Endometrial microvascular endothelial cells (primary cell): ENCODE results near the gene DHCR24. TPM values are rescaled to one million over a fixed set of nuclear protein-coding genes. Genes with fewer than 3 reads are reported as not detected.

Experiments
- in situ Hi-C: cut with HindIII; loops from 2 replicates; pipeline ENCODE4 v1.10.0; 2017; ENCODE audit warnings: low sequenced_read_pairs, low pct_unique_long_range_greater_than_20kb; ENCODE audit errors: inconsistent ontology term
- total RNA-seq: library from RNA; depleted of rRNA; stranded (reverse); fragments of >200 nt; gene quantifications from one replicate; pipeline ENCODE4 v1.2.3, GENCODE V29; 2015; ENCODE audit errors: inconsistent ontology term

Gene DHCR24
- total RNA-seq, 1 donor from 2014 or later = 55.3 TPM

GRCh38 chr1:54869173-54869851, 17.7 kb downstream of the DHCR24 start:
- in situ Hi-C loops = no loop called here

GRCh38 chr1:54867717-54868057, 19.3 kb downstream of the DHCR24 start:
- in situ Hi-C loops = no loop called here

GRCh38 chr1:54866801-54867716, 19.9 kb downstream of the DHCR24 start:
- in situ Hi-C loops = no loop called here

GRCh38 chr1:54865238-54866073, 21.5 kb downstream of the DHCR24 start:
- in situ Hi-C loops = no loop called here

GRCh38 chr1:54864460-54865208, 22.4 kb downstream of the DHCR24 start:
- in situ Hi-C loops = no loop called here

GRCh38 chr1:54863267-54863665, 23.7 kb downstream of the DHCR24 start:
- in situ Hi-C loops = no loop called here

GRCh38 chr1:54861070-54861761, 25.8 kb downstream of the DHCR24 start:
- in situ Hi-C loops = no loop called here

GRCh38 chr1:54859700-54860391, 27.1 kb downstream of the DHCR24 start:
- in situ Hi-C loops = no loop called here

- in situ Hi-C loops = no loop called here
Measured at GRCh38 chr1:54857746-54858561, 29.0 kb downstream of the DHCR24 start.

- in situ Hi-C loops = no loop called here
Measured at GRCh38 chr1:54857141-54857540, 29.9 kb downstream of the DHCR24 start.

GRCh38 chr1:54854381-54855020, 32.5 kb downstream of the DHCR24 start:
- in situ Hi-C loops = no loop called here

- in situ Hi-C loops = no loop called here
Measured at GRCh38 chr1:54853793-54854370, 33.1 kb downstream of the DHCR24 start.

- in situ Hi-C loops = no loop called here
Measured at GRCh38 chr1:54853096-54853792, 33.8 kb downstream of the DHCR24 start.

GRCh38 chr1:54851936-54852524, 35.0 kb downstream of the DHCR24 start:
- in situ Hi-C loops = no loop called here

GRCh38 chr1:54851406-54851805, 35.6 kb downstream of the DHCR24 start:
- in situ Hi-C loops = no loop called here
